Uterus (tissue), 4 donors: ENCODE data around the gene APOOL. TPM values are rescaled to one million over a fixed set of nuclear protein-coding genes. Genes with fewer than 3 reads are reported as not detected.

Source experiments
- DNase-seq, 2 donors: peaks; one replicate each; pipeline ENCODE4 v3.0.0-alpha.2; 2019 to 2020
- H3K27ac ChIP-seq, 2 donors: fragments of 200-600 bp; sonication (generic); 1 replicate in 1 of 2; 2 replicates in 1 of 2; pipeline ENCODE4 v1.5.1; 2016 to 2018
- H3K27me3 ChIP-seq, 2 donors: fragments of 200-600 bp; sonication (generic); one replicate each; pipeline ENCODE4 v1.5.1; 2018 to 2019; ENCODE audit warnings: control low read depth in 1 of 2
- H3K36me3 ChIP-seq, 2 donors: fragments of 200-600 bp; sonication (generic); one replicate each; pipeline ENCODE4 v1.5.1; 2019; ENCODE audit warnings: control low read depth in 1 of 2
- H3K4me1 ChIP-seq, 2 donors: fragments of 200-600 bp; sonication (generic); one replicate each; pipeline ENCODE4 v1.5.1; 2018 to 2019; ENCODE audit warnings: control low read depth in 1 of 2
- H3K4me3 ChIP-seq, 2 donors: fragments of 200-600 bp; sonication (generic); 1 replicate in 1 of 2; 2 replicates in 1 of 2; pipeline ENCODE4 v1.5.1; 2018 to 2019; ENCODE audit warnings: mild to moderate bottlenecking in 1 of 2
- H3K9me3 ChIP-seq, 2 donors: fragments of 200-600 bp; sonication (generic); one replicate each; pipeline ENCODE4 v1.5.1; 2019; ENCODE audit warnings: control low read depth in 1 of 2
- CTCF ChIP-seq, 4 experiments: fragments of 200-600 bp in 2 of 4; fragments of 450-650 bp in 2 of 4; sonication (generic) in 2 of 4; IDR thresholded peaks; one replicate each; pipeline ENCODE4 v1.5.1; 2016 to 2019; ENCODE audit warnings: antibody characterized with exemption in 4 of 4, mild to moderate bottlenecking in 2 of 4, moderate library complexity in 1 of 4
- POLR2A ChIP-seq, 2 donors: fragments of 450-650 bp; IDR thresholded peaks; one replicate each; pipeline ENCODE4 v1.6.1; 2016; ENCODE audit warnings: antibody characterized with exemption in 2 of 2, mild to moderate bottlenecking in 1 of 2, moderate library complexity in 1 of 2
- intact Hi-C: fragments of 100-400 bp; cut with DNase I; formaldehyde crosslinking; loops from one replicate; pipeline ENCODE4 v1.15.1; 2023; ENCODE audit warnings: low total_unique reads
- total RNA-seq, 4 donors: library from RNA; depleted of rRNA in 3 of 4; stranded (reverse); fragments of >200 nt in 3 of 4; gene quantifications; one replicate each; pipeline versions ENCODE4 v1.1.0 to v1.2.4, GENCODE V29; 2014 to 2023
- donor health status: DM: yes; HTN: yes; CAD: no.

APOOL gene
- total RNA-seq, 4 donors from 2014 or later: 2.3 to 22.4 (median 12.1) TPM

GRCh38 chrX:85113746-85114145 lies 110.1 kb downstream of the APOOL start:
- Histone ChIP-seq H3K27me3 (no peaks in the 10 kb centered on the region), H3K9me3 (no peaks in the 10 kb centered on the region), H3K4me1 (no peaks in the 10 kb centered on the region), H3K36me3 (no peaks in the 10 kb centered on the region), H3K4me3 (no peak overlapping the region), H3K27ac (no peak overlapping the region)
- intact Hi-C loops: no loop called here
- DNase-seq: no peak
- TF ChIP-seq POLR2A (IDR thresholded peaks at IDR 0.05) (no peak), CTCF (IDR thresholded peaks at IDR 0.05) (no peak)

GRCh38 chrX:85114171-85114570 lies 110.5 kb downstream of the APOOL start:
- TF ChIP-seq CTCF (IDR thresholded peaks at IDR 0.05): no peak
- TF ChIP-seq POLR2A (IDR thresholded peaks at IDR 0.05): no peak
- H3K4me3 ChIP-seq: no peak overlapping the region
- H3K4me1 ChIP-seq: no peaks in the 10 kb centered on the region
- no peak overlapping the region for H3K27ac ChIP-seq
- H3K9me3 ChIP-seq: no peaks in the 10 kb centered on the region
- intact Hi-C loops: no loop called here
- no peaks in the 10 kb centered on the region for H3K36me3 ChIP-seq
- DNase-seq: no peak
- no peaks in the 10 kb centered on the region for H3K27me3 ChIP-seq

GRCh38 chrX:85114776-85115175 lies 111.1 kb downstream of the APOOL start:
- no peak for TF ChIP-seq CTCF (IDR thresholded peaks at IDR 0.05)
- no peak for TF ChIP-seq POLR2A (IDR thresholded peaks at IDR 0.05)
- no peak for DNase-seq
- Histone ChIP-seq H3K27me3 (no peaks in the 10 kb centered on the region), H3K36me3 (no peaks in the 10 kb centered on the region), H3K9me3 (no peaks in the 10 kb centered on the region), H3K4me3 (no peak overlapping the region), H3K27ac (no peak overlapping the region), H3K4me1 (no peaks in the 10 kb centered on the region)
- intact Hi-C loops: no loop called here

GRCh38 chrX:85115252-85115651 lies 111.6 kb downstream of the APOOL start:
- Histone ChIP-seq H3K27ac (no peak overlapping the region), H3K27me3 (no peaks in the 10 kb centered on the region), H3K4me1 (no peaks in the 10 kb centered on the region), H3K9me3 (no peaks in the 10 kb centered on the region), H3K36me3 (no peaks in the 10 kb centered on the region), H3K4me3 (no peak overlapping the region)
- intact Hi-C loops: no loop called here
- no peak for DNase-seq
- TF ChIP-seq CTCF (IDR thresholded peaks at IDR 0.05): no peak
- TF ChIP-seq POLR2A (IDR thresholded peaks at IDR 0.05): no peak

- H3K27ac ChIP-seq: no peak overlapping the region
These were observed 132.7 kb downstream of the APOOL start for GRCh38 chrX:85136409-85136808.

More at GRCh38 chrX:85136409-85136808, 132.7 kb downstream of the APOOL start:
- no peaks in the 10 kb centered on the region for H3K4me1 ChIP-seq
- DNase-seq: no peak
- H3K4me3 ChIP-seq: no peak overlapping the region
- no peaks in the 10 kb centered on the region for H3K9me3 ChIP-seq
- H3K27me3 ChIP-seq: peaks cover 0 to 5% of the 10 kb centered on the region in 2 donors
- intact Hi-C loops: no loop called here
- H3K36me3 ChIP-seq: no peaks in the 10 kb centered on the region
- TF ChIP-seq POLR2A (IDR thresholded peaks at IDR 0.05) (no peak), CTCF (IDR thresholded peaks at IDR 0.05) (no peak)
